NOMO-1 treated with DMSO at 0.1 percent for 48 hours (cell line): Measurements from ENCODE around the gene ZFHX3.

Experiments
- DNase-seq: peaks from one replicate; lab custom pipeline; 2025; ENCODE audit not compliant: unreplicated experiment; lab: John Stamatoyannopoulos, UW

Gene ZFHX3

DNA sequence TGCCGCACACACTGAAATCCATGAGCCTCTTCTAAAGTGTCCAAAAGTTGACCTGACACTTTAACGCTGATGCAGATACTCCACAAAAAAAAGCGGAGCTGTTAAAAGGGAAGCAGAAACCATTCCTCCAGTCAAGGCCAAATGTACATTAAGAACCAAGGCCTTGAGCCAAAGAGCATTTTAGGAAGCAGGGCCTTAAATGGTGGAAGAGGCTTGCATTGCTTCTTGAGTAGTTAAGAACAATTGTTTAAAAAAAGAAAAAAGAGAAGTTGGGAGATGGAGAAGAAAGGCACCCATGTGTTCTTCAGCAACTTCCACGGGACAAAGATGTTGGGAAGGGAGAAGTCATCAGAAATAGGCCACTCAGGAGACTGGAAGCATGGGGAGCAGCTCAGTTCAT lies 6.3 kb downstream of the ZFHX3 start:
- no peak for DNase-seq

DNA sequence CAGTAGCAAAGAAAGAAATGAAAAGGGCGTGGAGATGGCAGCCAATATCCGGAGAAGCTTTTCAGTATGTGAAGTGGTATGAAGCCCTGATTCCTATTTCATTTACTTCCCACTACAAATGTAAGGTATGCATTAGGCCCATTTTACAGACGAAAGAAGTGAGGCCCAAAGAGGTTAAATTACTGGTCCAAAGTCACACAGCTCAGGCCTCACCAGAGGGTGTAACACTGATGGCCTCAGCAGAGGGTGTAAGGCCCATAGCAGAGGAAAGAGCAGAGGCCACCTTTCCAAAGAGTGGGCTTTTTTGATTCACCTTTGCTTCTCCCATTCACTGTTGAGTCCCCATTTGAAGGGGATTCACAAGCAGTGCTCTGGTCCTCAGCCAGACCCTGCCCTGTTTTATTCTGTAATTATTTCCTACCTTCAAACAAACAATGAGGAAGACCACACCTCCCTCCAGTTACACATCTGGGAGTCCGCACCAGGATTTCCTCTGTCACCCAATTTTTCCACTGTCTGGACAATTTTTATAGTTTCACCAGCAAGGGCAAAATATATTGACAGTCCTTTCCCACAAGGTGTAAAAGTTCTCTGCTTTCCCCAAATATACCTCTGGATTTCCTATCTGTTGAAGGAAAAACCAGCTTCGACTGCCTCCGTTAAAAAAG lies 7.1 kb downstream of the ZFHX3 start:
- no peak for DNase-seq

DNA sequence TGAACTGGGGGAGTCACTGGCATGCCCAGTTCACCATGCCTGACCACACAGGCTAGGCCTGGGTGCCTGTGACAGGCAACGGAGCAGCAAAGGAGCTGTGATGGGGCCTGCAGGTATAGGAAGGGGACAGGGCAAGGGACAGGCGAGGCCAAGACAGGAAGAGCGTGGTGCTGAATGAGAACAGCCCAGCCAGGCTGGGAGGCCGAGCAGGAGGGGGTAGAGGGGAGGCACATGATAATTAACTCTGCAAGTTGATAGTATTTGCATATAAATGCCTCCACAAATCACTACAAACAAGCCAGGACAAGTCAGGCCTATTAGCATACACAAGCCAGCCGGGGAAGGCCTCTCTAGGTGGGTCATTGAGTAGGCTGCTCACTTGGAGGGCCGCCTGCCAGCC lies 7.8 kb downstream of the ZFHX3 start:
- no peak for DNase-seq

DNA sequence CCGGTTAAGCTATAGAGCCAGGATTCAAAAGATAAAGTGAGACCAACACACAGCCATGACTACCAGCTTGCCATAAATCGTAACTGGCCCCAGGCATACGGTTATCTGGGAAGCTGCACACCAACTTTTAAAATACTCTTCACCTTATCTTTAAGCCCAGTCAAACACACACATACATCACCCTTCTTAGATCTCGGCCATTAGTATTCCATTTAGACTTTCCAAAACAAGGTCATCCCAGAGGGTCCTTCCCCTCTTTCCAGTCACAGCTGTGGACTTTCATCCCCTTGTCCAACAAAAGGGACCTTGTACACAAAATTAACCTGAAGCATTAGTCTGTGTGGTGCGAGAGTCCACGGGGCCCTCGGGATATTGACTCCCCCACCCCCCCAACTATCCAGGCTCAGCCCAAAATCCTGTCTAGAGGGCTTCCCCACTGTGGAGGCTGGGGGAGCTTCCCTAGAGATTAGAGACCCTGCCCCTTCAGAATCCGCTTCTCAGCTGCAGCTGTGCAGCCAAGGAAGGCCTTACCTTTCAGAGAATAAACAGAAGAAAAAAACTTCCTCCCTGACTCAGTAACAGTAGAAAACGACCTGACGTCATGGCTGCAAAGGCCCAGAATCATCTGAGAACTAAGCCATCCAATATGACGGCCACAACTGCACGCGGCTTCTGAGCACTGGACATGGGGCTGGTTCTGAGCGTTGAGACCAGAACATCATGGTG lies 9.9 kb downstream of the ZFHX3 start:
- no peak for DNase-seq

DNA sequence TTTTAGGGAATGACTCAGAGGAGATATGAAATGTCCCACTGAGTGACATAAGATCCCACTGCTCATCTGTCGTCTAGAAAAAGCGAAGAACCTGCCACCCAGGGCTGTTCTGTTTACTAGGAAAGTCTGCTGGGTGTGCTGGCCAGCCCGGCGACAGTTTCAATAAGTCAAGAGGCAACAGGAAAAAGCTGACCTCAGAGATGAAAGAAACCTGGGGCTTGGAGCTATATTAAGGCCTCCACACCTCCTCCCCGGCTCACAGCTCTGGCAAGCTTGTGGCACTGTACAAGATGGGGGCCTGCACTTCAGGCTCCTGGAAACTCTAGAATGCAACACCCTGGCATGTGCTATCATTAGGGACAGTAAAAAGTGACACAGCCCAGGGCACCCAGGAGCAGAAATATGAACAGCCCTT lies 10.6 kb downstream of the ZFHX3 start:
- no peak for DNase-seq

DNA sequence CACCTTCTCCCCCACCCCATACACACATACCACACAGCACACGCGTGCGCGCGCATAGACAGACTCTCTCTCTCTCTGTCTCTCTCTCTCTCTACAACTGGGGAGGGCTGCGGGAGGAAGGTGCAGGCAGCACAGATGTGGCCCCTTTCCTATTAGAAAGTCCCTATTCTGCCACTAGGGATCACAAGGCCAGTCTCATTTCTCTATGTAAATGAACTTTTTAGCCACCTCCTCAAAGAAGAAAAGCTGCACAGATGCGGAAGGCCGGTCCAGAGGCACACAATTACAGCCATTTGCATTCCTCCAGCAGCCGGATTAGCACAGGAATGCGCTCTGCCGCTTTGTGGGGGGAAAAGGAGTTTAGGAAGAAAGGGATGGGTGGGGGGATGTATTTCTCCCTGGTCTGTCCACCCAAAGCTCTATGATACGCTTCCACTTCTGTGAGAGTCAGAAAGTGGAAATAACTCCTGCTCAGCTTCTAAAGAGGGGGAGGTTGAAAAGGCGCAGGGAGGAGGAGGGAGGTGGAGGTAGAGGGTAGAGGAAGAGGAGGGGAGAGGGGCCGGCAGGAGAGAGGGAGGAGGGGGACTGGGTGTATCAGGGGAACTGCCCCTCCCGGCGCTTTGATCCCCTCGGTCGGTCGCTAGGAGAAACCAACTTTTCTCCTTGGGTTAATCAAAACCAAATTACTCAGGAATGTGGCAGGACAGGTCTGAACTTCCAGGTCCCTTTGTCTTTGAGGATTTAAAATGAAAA lies 11.7 kb downstream of the ZFHX3 start:
- no peak for DNase-seq

DNA sequence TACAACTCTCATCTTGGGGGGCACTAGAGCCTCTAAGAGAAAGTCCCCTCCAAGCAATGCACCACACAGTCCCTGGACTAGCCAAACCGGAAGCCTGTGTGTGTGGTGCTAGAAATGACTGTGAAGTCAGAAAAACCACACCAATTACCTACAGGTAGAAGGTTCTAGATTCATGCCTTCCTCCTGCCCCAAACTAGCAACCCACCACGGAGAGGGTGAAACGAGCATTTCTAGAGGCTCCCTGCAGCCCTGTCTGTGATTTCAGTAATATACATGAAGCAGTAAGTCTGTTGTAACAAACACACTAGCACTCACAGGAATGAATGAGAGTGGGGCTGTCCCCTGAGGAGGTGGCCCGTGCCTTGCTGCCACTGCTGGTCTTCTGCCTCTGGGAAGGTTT lies 13.6 kb downstream of the ZFHX3 start:
- DNase-seq: no peak

DNA sequence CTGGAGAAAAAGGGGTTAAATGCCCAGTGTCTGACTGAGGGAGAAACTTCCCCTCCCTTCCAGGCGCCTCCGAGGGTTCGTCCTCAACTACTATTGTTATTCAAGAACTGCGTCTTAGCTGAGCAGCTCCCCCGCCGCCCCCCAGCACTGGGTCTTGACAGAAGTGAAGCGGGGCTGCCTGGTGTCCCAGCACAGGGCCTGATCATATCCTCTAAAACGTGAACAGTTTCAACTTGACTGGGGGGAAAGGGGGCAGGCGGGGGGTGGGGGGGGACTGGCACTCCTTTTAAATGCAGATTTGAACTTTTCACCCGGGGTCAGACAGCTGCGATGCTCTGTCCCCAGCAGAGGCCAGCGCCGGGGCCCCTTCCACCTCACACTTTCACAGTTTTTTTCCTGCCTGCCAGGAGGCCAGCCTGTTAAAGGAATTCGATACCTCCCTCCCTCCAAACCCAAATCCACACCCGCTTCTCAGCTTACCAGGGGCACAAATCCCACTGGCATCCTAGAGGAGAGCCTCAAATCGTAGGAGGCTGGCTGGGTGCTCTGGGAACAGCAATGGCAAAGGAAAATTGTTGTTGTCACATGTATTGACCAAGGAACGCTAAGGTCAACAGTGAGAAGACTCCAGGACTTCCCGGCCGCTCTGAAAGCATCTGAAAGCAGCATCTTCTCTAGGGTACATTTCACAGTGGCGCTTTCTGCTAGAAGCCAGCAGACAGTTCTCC lies 14.5 kb downstream of the ZFHX3 start:
- no peak for DNase-seq

DNA sequence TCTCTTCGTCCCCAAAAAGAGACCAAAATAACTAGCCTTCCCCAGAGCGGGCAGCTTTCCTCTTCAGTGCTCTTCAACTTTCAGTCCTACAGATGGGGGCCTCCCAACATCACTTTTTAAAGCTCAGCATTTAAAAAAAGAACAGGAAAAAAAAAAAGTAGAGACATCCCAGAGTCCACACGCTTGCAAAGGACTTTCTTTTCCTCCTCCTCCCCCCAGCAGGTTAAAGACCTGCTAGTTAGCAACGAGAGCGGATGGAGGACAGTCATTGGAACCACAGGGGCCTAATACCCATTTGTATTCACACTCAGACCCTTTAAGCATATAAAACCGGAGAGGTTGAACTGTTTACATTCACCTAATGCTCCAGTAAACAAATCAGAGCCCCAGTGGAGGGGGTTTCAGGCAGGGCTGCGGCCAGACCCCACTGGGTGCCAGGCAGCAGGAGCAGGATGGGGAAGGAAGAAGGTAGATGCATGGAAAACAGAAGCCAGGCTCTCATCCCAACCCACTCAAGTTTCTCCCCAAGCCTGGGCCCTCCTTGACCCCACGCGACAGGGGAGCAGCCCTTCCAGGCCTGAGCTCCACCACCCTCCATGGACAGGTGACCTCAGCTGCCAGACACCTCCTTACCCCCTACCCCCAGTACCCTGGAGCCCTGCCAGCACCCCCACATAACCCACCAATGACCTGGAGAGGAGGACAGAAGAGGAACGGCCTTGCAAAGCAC lies 15.2 kb downstream of the ZFHX3 start:
- peak; percentile 44 for DNase-seq

DNA sequence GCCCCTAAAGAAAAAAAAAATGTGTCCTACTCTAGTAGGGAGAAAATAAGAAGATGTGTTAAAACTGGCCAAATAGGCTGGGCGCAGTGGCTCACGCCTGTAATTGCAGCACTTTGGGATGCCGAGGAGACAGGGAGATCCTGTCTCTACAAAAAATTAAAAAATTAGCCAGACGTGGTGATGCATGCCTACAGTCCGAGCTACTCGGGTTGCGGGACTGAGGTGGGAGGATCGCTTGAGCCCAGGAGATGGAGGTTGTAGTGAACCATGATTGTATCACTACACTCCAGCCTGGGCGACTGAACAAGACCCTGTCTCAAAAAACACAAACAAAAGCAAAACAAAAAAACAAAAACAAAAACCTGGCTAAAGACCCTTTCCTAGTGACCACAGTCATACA lies 15.9 kb downstream of the ZFHX3 start:
- DNase-seq: no peak

DNA sequence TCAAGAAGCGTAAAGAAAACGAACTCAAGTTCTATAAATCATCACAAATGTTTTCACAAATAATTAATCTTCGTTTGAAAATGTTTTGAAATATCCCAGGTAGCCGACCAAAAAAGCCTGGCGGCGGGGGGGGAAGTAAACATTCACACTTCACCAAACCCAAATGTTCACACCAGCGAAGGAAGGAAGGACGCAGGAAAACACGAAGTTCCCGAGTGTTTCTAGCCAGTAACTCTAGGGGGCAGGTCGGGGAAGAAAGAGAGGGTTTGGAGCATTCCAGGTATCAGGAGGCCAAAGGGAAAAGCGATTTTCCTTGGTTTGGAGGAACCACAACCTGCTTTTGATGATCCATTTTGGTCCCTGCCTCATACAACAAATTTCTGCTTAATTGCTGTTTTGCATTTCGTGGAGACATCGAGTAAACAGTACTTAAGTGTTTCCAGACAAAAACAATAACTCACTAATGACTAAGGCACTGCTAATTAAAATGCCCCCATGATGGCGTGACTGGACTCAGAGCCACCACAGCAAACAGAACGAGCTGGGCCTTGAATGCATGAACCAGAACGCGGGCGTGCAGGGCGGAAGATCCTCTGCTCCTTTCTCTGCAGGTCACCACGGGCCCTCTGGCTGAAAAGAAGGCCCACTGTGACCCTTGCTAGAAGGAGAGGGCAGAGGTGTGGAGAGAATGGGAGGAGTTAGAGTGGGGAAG lies 16.6 kb downstream of the ZFHX3 start:
- DNase-seq: no peak

DNA sequence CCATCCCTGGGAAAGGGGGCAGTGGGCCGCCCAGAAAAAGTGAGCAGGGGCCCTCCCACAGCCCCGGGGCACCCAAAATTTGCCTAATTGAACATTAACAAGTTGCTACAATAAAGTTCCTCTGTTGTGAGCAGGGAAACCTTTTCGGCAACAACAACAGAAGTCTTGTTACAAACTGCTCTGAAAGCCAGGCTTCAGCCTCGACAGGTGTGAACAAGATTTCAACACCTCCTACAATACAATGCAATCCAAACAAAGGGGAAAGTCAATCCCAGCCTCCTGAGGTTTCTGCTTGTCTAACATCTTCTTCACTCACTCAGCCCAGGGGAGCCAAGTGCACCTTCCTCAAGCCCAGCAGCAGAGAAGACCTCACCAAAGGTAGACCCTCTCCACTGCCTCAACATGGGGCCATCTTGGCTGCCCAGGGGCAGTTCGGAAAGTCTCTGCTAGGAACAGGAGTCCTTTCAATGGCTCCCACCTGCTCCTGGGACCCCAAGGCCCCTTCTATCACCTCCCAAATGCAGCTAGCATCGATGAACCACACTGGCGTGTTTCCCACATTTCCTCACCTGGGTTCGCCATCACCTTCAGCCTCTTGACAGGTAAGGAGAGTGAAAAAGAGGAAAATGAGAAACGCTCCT lies 19.1 kb downstream of the ZFHX3 start:
- no peak for DNase-seq

DNA sequence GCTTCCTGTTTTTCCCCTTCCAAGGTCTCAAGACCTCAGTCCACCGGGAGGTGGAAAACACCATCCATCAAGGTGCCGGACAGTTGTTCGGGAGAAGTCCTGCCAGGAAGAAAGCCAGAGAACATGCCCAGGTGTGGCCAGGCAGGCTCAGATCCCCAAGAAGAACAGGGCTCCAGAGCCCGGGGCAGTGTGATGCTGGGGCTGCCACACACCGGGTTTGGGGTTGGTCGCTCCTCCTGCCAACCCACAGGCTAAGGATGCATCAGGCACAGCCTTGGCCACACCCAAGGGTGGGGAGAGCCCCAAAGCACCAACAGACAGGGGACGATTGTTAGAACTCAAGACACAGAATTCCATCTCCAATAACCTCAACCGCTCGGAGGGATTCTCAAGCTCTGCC lies 19.7 kb downstream of the ZFHX3 start:
- DNase-seq: no peak

DNA sequence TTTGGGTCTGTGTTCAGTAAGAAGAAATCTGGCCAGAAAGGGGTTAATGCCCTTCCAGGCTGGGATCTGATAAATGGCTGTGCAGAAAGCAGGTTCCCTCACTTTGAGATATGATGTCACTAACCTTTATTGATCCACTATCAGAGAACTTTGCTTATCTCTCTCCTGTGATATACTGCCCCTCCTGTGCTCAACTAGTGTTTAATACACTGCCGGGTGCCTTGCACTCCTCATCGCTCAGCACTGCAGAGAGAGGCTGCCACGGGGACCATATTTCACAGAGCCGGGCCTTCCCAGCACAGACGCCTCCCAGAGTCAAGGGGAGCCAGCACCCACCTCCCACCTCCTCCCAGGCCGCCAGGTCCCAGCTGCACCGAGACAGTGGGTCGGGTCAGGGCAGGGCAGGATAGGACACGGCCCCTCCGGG lies 20.2 kb downstream of the ZFHX3 start:
- DNase-seq: no peak

DNA sequence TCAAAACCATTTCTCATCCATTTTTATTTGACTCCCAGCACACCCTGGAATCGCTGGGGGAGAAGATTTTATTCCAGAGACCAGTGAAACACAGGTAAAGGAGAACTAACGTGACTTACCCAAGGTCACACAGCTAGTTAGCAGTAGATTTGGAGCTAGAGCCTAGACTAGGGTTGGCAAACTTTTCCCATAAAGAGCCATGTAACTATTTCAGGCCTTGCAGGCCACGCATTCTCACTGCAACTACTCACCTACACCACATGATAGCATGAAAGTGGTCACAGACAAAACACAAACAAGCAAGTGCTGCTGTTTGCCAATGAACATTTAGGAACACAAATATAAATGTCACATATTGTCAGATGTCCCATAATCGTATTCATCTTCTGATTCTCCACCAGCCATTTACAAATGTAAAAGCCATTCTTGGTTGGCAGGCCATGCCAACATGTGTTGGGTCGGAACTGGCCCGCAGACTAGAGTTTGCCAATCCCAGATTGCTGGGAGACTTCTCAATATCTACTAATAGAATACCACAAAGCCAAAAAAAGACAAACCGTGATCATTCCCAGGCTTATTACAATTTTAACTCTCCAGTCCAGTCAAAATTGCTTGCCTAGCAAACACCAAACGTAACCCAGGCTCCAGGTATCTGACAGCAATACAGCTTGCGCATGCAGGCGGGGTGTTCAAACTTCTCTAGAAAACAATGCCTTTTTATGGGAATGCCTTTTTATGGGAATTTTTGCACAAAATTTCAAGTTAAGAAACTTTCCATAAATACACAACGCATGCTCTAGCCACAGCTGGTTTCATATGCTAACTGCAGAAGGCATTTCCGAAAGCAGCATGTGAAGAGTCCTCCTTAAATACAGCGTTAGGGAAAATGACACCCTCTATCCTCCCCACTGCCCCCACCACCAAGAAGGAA lies 20.9 kb downstream of the ZFHX3 start:
- no peak for DNase-seq

DNA sequence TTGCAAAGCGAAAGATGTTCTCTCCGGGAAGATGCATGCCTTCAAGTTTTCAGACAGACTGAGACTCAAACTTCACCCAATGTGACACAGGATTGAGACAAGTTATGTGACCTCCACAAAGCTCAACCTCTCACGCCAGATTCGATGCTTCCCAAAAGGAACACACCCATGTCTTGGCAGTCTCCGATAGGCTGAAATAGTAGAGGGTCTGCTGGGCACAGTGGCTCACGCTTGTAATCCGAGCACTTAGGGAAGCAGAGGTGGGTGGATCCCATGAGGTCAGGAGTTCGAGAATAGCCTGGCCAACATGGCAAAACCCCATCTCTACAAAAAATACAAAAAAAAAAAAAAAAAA lies 22.1 kb downstream of the ZFHX3 start:
- DNase-seq: no peak

DNA sequence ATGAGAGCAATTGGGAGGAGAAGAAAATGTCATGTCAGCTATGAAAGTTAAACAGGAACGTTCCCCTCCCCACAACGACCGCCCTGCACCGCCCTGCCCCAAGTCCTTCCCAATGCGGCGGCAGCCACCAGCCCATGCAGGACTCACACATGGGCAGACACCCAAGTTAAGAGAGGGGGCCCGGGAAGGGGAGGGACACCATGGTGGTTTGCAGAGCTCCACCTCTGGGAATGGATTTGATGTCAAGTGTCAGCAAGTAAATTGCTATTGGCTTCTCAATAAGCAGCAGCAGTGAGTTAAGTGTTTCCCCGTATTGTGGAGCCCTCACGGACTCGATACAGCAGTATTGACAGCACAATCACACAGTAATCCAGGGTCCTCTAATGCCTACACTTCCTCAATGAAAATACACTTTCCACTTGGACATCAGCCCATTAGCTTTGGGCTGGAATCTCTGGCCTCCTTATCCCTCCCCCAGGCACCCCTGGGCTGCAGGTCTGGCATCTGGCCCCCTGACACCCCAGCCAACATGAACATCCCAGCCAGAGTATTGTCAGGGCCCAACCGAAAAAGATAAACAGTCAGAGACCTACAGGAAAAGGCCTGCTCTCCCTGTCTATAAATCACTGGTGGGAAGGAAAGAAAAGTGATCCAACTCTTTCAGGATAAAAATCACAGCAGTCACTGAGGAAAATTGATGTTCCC lies 22.6 kb downstream of the ZFHX3 start:
- no peak for DNase-seq

DNA sequence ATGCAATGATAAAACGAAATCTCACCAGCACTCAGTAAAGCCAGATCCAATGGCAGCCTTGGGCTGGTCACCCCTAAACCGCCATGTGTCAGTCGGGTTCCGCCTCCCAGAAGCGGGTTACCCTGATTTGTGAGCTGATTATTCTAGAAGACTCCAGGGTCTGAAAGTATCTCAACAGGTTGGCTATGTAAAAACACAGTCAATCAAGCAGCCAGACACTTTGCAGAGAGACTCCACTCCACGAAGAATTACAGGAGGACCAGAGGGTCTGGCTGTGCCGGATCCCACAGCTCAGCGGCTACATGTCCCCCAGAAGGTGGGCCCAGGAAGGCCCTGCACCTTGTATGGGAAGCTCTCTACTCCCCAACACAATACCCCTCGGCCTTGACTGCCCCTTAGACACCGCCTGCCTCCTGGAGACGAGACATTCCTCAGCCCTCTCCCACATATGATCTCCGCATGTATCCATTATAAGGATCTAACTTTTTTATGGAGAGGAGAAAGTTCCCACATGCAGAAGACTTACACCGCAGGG lies 23.3 kb downstream of the ZFHX3 start:
- DNase-seq: no peak
